ENCODE measurements around the gene RUNDC1. TPM values are rescaled to one million over a fixed set of nuclear protein-coding genes. Genes with fewer than 3 reads are reported as not detected.

RUNDC1 gene
- total and polyA plus RNA-seq, 2 of the 8 experiments (the other 6 are each of a cell fraction or from before 2014, with no cell fraction given) = 7.9 to 11.9 TPM

DNA sequence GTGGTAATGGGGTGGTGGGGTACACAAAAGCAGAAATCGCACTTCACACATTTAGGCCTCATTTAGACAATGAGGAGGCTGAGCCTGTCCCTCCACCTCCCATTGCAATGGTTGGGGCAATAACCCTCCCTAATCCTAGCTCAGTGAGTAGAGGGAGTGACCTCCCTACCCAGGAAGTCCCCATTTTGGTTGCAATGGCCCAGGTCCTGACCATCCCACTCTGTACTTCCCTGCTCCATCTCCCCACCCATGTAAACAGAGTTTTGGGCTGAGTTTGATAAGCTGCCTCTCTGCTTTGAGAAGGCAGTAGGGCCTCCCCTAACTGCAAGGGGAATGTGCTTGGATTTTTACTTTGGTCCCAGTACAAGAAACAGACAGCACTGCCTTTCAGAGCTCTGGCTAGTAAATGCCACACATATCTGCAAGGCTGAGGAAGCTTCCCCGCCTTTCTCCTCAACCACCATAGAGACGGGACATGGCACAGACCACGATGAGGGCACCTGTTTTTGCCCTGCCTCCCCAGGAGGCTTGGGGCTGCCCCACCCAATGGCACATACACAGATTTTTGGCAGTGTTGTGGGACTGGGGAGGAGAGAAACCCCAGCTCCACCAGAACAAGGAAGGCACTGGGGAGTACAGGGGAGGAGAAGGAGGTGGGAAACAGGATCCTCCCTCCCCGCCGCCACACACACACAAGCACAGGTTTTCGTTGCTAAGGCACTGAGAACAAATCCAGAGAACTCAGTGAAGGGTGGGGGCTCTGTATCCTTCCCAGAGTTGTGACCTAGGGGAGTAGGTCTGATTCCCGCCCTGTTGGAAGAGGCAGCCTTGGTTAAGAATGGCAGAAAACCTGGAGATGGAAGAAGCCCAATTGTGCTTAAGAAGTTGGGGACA is 34.5 kb downstream of the RUNDC1 start (continued):
- TF ChIP-seq EP300 (IDR thresholded peaks at IDR 0.05; ENCODE audit: borderline replicate concordance in 1 of 2, low read depth in 2 of 2, low read length in 2 of 2) (no peak), SRF (IDR thresholded peaks at IDR 0.05; ENCODE audit: low read depth, low read length) (no peak), CHD1 (IDR thresholded peaks at IDR 0.05; ENCODE audit: low read depth, low read length) (no peak), SP4 (IDR thresholded peaks at IDR 0.05; ENCODE audit: low read length) (no peak), CTBP2 (IDR thresholded peaks at IDR 0.05; ENCODE audit: borderline replicate concordance, insufficient read depth, insufficient read length, low read length) (no peak), CHD2 (IDR thresholded peaks at IDR 0.05; ENCODE audit: low read length) (no peak), RAD21 (IDR thresholded peaks at IDR 0.05 in 1 of 2, conservative IDR thresholded peaks at IDR 0.05 in 1 of 2; ENCODE audit: low read depth in 2 of 2, low read length in 2 of 2) (no peak), SAP30 (IDR thresholded peaks at IDR 0.05; ENCODE audit: insufficient read depth, insufficient replicate concordance, low read length) (no peak)
- TF ChIP-seq, protein P1, sequence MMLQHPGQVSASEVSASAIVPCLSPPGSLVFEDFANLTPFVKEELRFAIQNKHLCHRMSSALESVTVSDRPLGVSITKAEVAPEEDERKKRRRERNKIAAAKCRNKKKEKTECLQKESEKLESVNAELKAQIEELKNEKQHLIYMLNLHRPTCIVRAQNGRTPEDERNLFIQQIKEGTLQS (IDR thresholded peaks at IDR 0.05; ENCODE audit: insufficient read depth, low read depth, low read length) = no peak
